Dendritic cell treated with granulocyte-macrophage colony-stimulating factor and Interleukin-4, amounts not matched to agents 40 ng/mL and 50 ng/mL, for 4 days (primary cell): ENCODE measurements around the gene CSTPP1.

Experiments
- H3K27ac Mint-ChIP-seq: one replicate; pipeline ENCODE4 v1.8.0; 2022; ENCODE audit warnings: mild to moderate bottlenecking, mixed read lengths
- H3K27me3 Mint-ChIP-seq: one replicate; pipeline ENCODE4 v1.8.0; 2022; ENCODE audit warnings: mild to moderate bottlenecking, mixed read lengths
- H3K36me3 Mint-ChIP-seq: one replicate; pipeline ENCODE4 v1.8.0; 2022; ENCODE audit warnings: low read depth, mixed read lengths
- H3K4me1 Mint-ChIP-seq: one replicate; pipeline ENCODE4 v1.8.0; 2022; ENCODE audit warnings: low read depth, mixed read lengths
- H3K4me3 Mint-ChIP-seq: one replicate; pipeline ENCODE4 v1.8.0; 2022; ENCODE audit warnings: mild to moderate bottlenecking, moderate library complexity, mixed read lengths
- H3K9me3 Mint-ChIP-seq: one replicate; pipeline ENCODE4 v1.8.0; 2022; ENCODE audit warnings: mixed read lengths
- intact Hi-C: fragments of 100-400 bp; cut with micrococcal nuclease; formaldehyde crosslinking; loops from one replicate; pipeline ENCODE4 v1.15.0; 2022

CSTPP1 gene

DNA sequence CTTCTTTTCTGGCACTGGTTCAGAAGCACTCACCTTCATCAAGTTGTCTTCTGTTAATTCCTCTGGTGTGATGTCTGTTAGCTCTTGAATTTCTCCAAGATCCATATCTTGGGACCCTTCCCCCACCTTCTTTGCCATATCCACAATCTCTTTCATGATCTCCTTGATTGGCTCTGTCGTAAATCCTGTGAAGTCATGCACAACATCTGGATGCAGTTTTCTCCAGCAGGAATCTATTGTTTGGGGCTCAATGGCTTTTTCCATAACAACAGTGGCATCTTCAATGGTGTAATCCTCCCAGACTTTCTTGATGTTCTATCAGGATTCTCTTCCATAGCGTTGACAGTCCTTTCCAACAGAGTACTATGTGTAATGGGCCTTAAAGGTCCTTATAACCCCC, 96.9 kb downstream of the CSTPP1 start:
- Mint-ChIP-seq H3K4me3 (no peak overlapping the region), H3K36me3 (no peaks in the 10 kb centered on the region), H3K4me1 (no peaks in the 10 kb centered on the region), H3K27ac (no peak overlapping the region), H3K27me3 (no peaks in the 10 kb centered on the region), H3K9me3 (no peaks in the 10 kb centered on the region)
- intact Hi-C loops = no loop called here

DNA sequence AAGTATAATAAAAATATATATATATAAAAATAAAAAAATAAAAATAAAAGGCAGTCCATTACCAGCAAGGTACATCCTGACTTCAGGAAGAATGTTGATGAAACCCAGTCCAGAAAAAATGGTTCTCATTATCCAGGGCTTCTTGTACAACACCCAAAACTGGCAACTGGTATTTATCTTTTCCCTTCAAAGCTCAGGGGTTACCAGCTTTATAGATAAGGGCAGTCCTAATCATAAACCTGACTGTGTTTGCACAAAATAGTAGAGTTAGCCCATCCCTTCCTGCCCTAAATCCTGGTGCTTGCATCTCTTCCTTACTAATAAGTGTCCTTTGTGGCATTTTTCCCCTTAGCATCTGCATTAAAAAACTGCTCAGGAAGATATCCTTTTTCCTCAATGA, 97.5 kb downstream of the CSTPP1 start:
- Mint-ChIP-seq H3K36me3 (no peaks in the 10 kb centered on the region), H3K4me1 (no peaks in the 10 kb centered on the region), H3K27ac (no peak overlapping the region), H3K27me3 (no peaks in the 10 kb centered on the region), H3K9me3 (no peaks in the 10 kb centered on the region), H3K4me3 (no peak overlapping the region)
- intact Hi-C loops = no loop called here

DNA sequence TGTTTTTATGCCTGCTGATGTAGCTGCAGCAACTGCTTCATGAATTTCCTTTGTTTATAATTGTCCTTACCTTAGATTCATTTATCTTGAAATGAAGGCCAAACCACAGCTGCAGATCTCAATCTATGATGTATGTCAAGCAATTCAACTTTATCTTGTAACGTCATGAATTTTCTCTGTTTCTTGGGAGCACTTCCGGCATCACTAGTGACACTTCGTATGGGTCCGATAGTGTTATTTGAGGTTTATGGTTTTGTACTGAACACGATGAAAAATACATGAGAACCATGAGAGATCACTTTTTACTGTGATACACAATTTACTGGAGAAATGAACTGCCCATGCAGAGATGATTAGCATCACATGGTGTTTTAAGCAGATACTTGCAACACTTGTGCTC, 98.5 kb downstream of the CSTPP1 start:
- no peaks in the 10 kb centered on the region for H3K36me3 Mint-ChIP-seq
- no peaks in the 10 kb centered on the region for H3K9me3 Mint-ChIP-seq
- intact Hi-C loops = no loop called here
- H3K4me3 Mint-ChIP-seq = no peak overlapping the region
- no peaks in the 10 kb centered on the region for H3K4me1 Mint-ChIP-seq
- no peak overlapping the region for H3K27ac Mint-ChIP-seq
- no peaks in the 10 kb centered on the region for H3K27me3 Mint-ChIP-seq

DNA sequence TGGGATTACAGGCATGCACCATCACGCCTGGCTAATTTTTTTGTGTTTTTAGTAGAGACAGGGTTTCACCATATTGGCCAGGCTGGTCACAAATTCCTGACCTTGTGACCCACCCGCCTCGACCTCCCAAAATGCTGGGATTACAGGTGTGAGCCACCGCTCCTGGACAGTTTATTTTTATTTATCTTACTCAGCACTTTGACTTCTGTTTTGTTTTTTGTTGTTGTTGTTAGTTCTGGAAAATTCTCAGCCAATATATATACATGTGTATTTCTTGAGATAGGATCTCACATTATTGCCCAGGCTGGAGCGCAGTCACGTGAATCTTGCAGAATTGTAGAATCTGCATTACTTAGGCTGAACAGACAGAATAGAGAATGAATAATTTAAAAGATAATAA, 107.6 kb downstream of the CSTPP1 start:
- no peak overlapping the region for H3K4me3 Mint-ChIP-seq
- H3K4me1 Mint-ChIP-seq = no peaks in the 10 kb centered on the region
- H3K27me3 Mint-ChIP-seq = no peaks in the 10 kb centered on the region
- no peaks in the 10 kb centered on the region for H3K9me3 Mint-ChIP-seq
- intact Hi-C loops = no loop called here
- no peak overlapping the region for H3K27ac Mint-ChIP-seq
- H3K36me3 Mint-ChIP-seq = no peaks in the 10 kb centered on the region

DNA sequence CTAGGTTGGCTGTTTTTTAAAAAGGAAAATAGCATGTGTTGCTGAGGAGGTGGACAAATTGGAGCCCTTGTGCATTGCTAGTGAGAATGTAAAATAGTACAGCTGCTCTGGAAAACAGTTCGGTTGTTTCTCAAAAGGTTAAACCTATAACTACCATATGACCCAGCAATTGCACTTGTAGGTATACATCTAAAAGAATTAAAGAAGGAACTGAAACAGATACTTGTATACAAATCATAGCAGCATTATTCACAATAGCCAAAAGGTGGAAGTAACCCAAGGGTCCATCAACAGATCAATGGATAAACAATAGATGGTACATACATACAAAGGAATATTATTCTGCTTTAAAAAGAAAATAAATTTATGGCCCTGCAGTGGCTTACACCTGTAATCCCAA, 111.4 kb downstream of the CSTPP1 start:
- Mint-ChIP-seq H3K4me3 (no peak overlapping the region), H3K4me1 (no peaks in the 10 kb centered on the region), H3K36me3 (peaks cover 6% of the 10 kb centered on the region), H3K9me3 (no peaks in the 10 kb centered on the region), H3K27ac (no peak overlapping the region), H3K27me3 (no peaks in the 10 kb centered on the region)
- intact Hi-C loops = no loop called here

DNA sequence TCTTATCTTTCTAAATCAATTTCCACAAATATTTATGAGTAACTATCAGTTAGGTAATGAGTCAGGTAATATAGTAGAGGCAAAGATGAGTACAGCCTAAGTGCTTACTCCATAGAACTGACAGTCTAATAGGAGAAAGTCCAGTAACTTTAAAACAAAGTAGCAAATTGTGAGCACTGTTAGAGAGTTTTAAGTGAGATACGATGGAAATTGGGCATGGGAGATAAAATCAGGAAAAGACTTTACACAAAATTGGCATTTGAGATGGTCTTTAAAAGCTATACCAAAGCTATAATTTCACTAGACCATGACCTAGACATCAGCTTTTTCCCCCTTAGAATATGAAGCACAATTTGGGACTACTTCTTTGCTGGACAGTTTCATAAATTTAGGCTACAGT, 113.7 kb downstream of the CSTPP1 start:
- Mint-ChIP-seq H3K27me3 (no peaks in the 10 kb centered on the region), H3K27ac (no peak overlapping the region), H3K4me3 (no peak overlapping the region), H3K9me3 (no peaks in the 10 kb centered on the region), H3K36me3 (peaks cover 6% of the 10 kb centered on the region), H3K4me1 (no peaks in the 10 kb centered on the region)
- intact Hi-C loops = no loop called here

DNA sequence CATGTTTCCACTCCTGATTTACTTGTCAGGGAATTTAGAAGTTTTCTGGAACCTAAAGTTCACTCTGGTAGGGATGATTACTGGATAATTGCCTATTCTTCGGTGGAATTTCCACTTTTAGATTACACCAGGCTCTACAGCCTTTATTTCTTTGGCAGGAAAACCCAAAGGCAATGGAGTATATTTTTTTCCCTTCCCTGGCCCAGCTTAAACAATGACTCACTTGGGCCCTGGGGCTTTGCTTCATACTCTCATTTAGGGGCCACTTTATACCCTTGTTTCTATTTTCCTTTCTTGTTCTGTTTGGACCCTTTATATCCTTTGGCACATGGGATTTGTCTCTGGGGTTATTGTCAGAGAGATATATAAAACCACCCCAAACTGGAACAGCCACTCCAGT, 114.7 kb downstream of the CSTPP1 start:
- H3K4me1 Mint-ChIP-seq = no peaks in the 10 kb centered on the region
- intact Hi-C loops = no loop called here
- no peak overlapping the region for H3K27ac Mint-ChIP-seq

DNA sequence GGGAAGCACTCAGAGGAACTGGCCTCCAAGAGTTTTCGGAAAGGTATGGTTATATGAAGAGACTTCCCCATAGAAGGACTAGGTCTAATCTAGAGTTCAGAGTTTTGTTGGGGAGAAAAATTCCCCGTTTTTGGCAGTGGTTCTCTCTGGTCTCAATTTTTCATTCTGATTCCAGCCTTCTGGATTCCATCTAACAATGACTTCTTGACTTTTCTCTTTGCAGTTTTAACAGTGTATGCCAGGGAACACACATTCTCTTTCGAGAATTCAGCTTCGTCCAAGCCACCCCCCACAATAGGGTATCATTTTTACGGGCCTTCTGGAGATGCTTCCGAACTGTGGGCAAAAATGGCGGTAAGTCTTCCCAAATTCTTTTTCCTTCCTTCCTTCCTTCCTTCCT, 115.6 kb downstream of the CSTPP1 start:
- Mint-ChIP-seq H3K4me1 (peaks cover under 1% of the 10 kb centered on the region), H3K27ac (no peak overlapping the region), H3K36me3 (peaks cover 6% of the 10 kb centered on the region), H3K27me3 (no peaks in the 10 kb centered on the region), H3K9me3 (no peaks in the 10 kb centered on the region), H3K4me3 (no peak overlapping the region)
- intact Hi-C loops = no loop called here

More for the DNA sequence above, 114.7 kb downstream of the CSTPP1 start:
- Mint-ChIP-seq H3K4me3 (no peak overlapping the region), H3K36me3 (peaks cover 6% of the 10 kb centered on the region), H3K9me3 (no peaks in the 10 kb centered on the region), H3K27me3 (no peaks in the 10 kb centered on the region)

DNA sequence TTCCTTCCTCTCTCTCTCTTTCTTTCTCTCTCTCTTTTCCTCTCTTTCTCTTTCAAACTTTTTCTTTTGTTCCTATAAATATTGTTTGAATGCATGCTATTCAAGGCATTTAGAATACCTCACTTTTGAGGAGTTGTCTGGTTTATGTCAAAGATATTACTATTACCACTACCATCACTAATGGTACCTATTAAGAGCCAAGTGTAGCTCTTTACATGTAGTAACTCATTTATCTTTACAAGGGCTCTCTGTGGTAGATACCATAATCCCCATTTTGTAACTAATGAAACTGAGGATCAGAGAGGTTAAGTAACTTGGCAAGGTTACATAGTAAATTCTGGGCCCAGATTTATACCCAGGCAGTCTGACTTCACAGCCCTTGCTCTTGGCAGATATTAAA, 116.0 kb downstream of the CSTPP1 start:
- Mint-ChIP-seq H3K27ac (no peak overlapping the region), H3K36me3 (peaks cover 6% of the 10 kb centered on the region), H3K27me3 (no peaks in the 10 kb centered on the region), H3K4me1 (peaks cover 5% of the 10 kb centered on the region), H3K4me3 (no peak overlapping the region), H3K9me3 (no peaks in the 10 kb centered on the region)
- intact Hi-C loops = no loop called here

DNA sequence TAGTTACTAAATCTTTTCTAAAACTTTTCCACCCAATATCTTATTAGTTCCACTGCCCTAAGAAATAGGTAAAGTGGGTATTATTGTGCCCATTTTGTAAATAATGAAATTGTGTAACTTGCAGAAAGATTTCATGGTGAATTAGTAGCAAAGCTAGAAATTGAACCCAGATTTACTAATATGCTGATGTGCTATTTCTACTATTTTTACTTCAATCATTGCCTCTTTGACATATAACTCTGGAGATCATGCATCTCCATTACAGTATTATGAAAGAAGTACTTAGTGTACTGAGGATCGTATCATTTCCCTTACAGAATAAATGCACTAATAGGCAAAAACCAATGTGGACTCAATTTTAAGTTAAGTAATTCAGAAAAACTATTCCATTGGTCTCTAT, 119.0 kb downstream of the CSTPP1 start:
- intact Hi-C loops = no loop called here
- H3K4me1 Mint-ChIP-seq = peaks cover 6% of the 10 kb centered on the region
- H3K9me3 Mint-ChIP-seq = no peaks in the 10 kb centered on the region
- H3K36me3 Mint-ChIP-seq = peaks cover 6% of the 10 kb centered on the region
- H3K27me3 Mint-ChIP-seq = no peaks in the 10 kb centered on the region
- H3K4me3 Mint-ChIP-seq = no peak overlapping the region
- H3K27ac Mint-ChIP-seq = no peak overlapping the region

DNA sequence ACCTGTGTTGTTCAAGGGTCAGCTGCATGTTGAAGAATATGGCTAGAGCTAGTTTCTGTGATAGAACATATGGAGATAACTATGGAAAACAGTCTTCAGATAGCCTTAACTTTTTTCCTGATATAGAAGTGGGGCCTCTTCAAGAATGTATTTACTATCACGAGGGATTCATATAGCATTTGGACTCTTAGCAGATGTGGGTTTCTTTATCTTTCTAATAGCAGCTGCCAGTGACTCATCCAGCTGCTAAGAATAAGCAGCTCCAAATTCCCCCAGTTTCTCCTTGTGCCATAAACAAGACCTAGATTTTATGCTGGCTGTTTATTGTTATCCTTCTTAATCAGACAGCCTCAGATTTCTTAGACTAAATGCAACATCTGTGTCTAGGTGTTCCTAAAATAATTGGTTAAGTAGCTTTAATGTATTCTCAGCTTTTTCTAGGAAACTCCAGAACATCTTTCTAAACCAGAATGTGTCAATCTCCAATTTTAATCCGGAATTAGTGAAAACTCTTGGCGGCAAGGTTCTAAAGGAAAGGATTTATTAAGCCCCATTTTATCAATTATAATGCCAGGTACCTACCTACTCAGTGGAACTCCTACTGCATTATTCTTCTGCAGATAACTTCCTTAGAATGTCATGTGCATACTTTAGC, 119.8 kb downstream of the CSTPP1 start:
- Mint-ChIP-seq H3K4me1 (peaks cover 12% of the 10 kb centered on the region), H3K9me3 (no peaks in the 10 kb centered on the region), H3K27ac (no peak overlapping the region), H3K4me3 (no peak overlapping the region), H3K36me3 (peaks cover 6% of the 10 kb centered on the region), H3K27me3 (no peaks in the 10 kb centered on the region)
- intact Hi-C loops = no loop called here

DNA sequence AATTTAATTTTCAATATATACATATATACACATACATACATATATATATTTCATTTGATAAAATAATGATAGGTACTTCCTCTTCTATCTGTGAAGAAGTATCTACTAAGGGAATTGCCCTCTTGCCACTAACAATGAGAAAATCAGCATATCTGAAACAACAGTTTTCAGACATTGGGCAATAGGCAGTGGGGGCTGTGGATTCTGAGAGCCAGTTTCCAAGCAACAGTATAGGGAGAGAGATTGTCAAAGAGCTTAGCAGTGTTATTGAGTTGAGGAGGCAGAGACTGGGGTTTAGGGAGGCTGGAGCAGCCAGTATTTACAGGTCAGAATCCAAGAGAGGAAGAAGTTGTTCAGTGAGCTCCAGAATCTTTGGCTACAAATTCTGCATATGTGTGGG, 120.8 kb downstream of the CSTPP1 start:
- intact Hi-C loops = no loop called here
- H3K27me3 Mint-ChIP-seq = no peaks in the 10 kb centered on the region
- no peak overlapping the region for H3K27ac Mint-ChIP-seq
- peaks cover 18% of the 10 kb centered on the region for H3K4me1 Mint-ChIP-seq
- no peaks in the 10 kb centered on the region for H3K9me3 Mint-ChIP-seq
- H3K4me3 Mint-ChIP-seq = no peak overlapping the region
- H3K36me3 Mint-ChIP-seq = peaks cover 4% of the 10 kb centered on the region

DNA sequence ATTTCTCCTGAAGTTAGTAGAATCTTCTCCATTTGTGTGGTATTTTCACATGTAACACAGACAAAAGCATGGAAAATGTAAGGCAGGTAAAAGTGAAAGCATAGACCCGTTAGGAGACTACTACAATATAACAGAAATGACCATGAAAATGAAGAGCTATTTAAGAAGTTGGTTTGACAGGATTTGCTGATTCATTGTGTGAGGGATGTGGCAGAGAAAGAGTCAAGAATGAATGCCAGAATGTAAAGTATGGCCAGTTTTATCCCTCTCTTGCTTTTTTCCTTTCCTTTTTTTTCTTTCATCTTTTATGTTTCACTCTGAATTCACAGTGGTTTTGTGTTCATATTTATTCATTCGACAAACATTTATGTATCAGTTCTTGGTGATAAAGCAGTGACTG, 124.2 kb downstream of the CSTPP1 start:
- Mint-ChIP-seq H3K4me1 (peaks cover 18% of the 10 kb centered on the region), H3K4me3 (no peak overlapping the region), H3K9me3 (no peaks in the 10 kb centered on the region), H3K36me3 (no peaks in the 10 kb centered on the region), H3K27ac (no peak overlapping the region), H3K27me3 (no peaks in the 10 kb centered on the region)
- intact Hi-C loops = no loop called here

DNA sequence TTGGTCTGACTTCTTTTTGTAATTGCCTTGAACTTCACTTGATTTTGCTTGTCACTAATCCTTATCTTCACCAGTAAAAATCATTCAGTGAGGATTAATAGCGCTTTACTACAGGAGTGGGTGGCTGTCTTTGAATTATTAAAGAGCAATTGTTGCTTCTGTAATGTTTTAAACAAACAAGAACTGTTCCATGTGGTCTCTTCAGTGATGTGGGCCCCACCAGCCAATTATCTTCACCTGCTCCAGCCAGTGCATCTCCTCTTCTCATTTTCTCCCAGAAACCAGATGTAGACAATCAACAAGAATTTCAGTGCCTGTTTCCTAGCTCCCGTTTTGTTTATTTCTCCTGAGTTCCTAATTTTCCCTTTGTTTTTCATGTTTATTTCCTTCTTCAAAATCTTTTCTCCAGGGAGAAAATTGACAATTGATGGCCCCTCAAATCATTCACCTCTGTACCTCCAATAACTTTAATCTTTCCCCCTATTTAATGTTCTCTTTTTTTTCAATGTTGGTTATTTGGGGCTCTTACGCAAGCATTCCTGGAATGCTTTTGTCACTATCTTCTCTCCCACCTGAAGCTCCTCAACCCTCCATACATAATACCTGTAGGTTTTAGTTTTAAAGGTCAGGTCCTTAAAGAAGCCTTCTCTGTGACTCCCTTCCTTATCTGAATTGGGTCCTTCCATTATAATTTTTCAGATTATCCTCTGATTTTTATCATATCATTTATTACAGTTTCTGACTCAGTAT, 125.0 kb downstream of the CSTPP1 start:
- Mint-ChIP-seq H3K9me3 (no peaks in the 10 kb centered on the region), H3K27me3 (no peaks in the 10 kb centered on the region), H3K4me3 (no peak overlapping the region), H3K4me1 (peaks cover 18% of the 10 kb centered on the region), H3K36me3 (no peaks in the 10 kb centered on the region), H3K27ac (no peak overlapping the region)
- intact Hi-C loops = no loop called here

DNA sequence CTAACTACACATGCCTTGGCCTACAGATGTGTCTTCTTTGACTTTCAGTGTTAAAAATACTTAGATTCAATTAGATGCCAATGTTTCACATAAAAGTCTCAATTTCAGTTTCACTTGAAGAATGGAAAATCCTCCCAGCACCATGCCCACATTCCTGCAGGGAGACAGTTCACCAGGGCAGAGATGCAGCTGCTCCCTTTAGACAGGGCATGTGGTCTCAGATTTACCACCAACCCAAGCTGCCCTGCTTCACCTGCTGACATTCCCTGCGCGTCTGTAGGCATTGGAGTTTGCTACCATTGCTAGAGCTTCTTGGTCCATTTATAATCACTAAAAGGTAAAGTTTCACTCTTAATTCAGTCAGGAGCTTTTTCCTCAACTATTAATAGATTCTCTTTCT, 126.2 kb downstream of the CSTPP1 start:
- H3K27me3 Mint-ChIP-seq = no peaks in the 10 kb centered on the region
- H3K4me3 Mint-ChIP-seq = no peak overlapping the region
- peaks cover 12% of the 10 kb centered on the region for H3K4me1 Mint-ChIP-seq
- intact Hi-C loops = no loop called here
- no peaks in the 10 kb centered on the region for H3K36me3 Mint-ChIP-seq
- no peak overlapping the region for H3K27ac Mint-ChIP-seq
- H3K9me3 Mint-ChIP-seq = no peaks in the 10 kb centered on the region
